H1 (cell line): ENCODE results near the gene MRPL40. TPM values are rescaled to one million over a fixed set of nuclear protein-coding genes. Genes with fewer than 3 reads are reported as not detected.

ENCODE experiments used
- KDM1A ChIP-seq: fragments of 200-600, 300-600 bp; sonication (generic); IDR thresholded peaks from 2 replicates; pipeline ENCODE4 v1.7.1; 2016; ENCODE audit warnings: mild to moderate bottlenecking, low read length, borderline replicate concordance
- KDM5A ChIP-seq: fragments of 200-600 bp; IDR thresholded peaks from 2 replicates; pipeline ENCODE4 v1.7.1; 2012; ENCODE audit warnings: mild to moderate bottlenecking, low read length, inconsistent platforms, mixed read lengths
- SP2 ChIP-seq: IDR thresholded peaks from 2 replicates; pipeline ENCODE4 v1.6.1; 2012; ENCODE audit warnings: mild to moderate bottlenecking, low read length, inconsistent platforms
- TBP ChIP-seq: IDR thresholded peaks from 2 replicates; pipeline ENCODE4 v1.6.1; 2011; ENCODE audit warnings: low read depth, low read length, improper control_type of control experiment
- ZNF274 ChIP-seq: IDR thresholded peaks from 2 replicates; pipeline ENCODE4 v1.7.0; 2012; ENCODE audit warnings: low read length, borderline replicate concordance; ENCODE audit errors: extremely low read depth
- polyA plus RNA-seq, 7 experiments: library from polyadenylated mRNA; depleted of rRNA in 3 of 7; stranded (reverse) in 5 of 7; unstranded in 2 of 7; fragments of >200 nt in 5 of 7; fragments of 200-250 nt in 2 of 7; gene quantifications; 1 replicate in 5 of 7; 2 replicates in 1 of 7; 4 replicates in 1 of 7; pipeline versions ENCODE4 v1.2.1 to v1.2.3, GENCODE V29; 2011 to 2013; ENCODE audit warnings: missing spikeins in 2 of 7, mixed read lengths in 2 of 7
- total RNA-seq: library from RNA; stranded (reverse); fragmentation: NEBNext Ultra II Directional; extraction: Animal tissue kit (Norgen Biotek cat#: 25700); gene quantifications from 2 replicates; pipeline ENCODE4 v1.2.1, GENCODE V29; 2021
- TF ChIP-seq, protein P1 (sequence below): IDR thresholded peaks from 2 replicates; pipeline ENCODE4 v1.6.1; 2012; ENCODE audit warnings: inconsistent platforms

MRPL40 gene
- total and polyA plus RNA-seq, 2 of the 8 experiments (the other 6 are each of a cell fraction or from before 2014, with no cell fraction given), result 12.4 to 14.5 TPM

GRCh38 chr22:19412478-19412877 lies 19.9 kb upstream of the MRPL40 start (continued):
- TF ChIP-seq TBP (no peak), KDM1A (no peak), SP2 (no peak), ZNF274 (no peak), KDM5A (no peak)
- TF ChIP-seq, protein P1, sequence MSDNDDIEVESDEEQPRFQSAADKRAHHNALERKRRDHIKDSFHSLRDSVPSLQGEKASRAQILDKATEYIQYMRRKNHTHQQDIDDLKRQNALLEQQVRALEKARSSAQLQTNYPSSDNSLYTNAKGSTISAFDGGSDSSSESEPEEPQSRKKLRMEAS, result no peak
